SU-DHL-6 (cell line): ENCODE data around the gene UQCRC1.

ENCODE experiments used
- CTCF ChIP-seq: fragments of 200-600 bp; sonication (generic); IDR thresholded peaks from one replicate; pipeline ENCODE4 v1.5.1; 2017; ENCODE audit warnings: antibody characterized with exemption, mild to moderate bottlenecking, low read length, moderate library complexity; ENCODE audit not compliant: insufficient read depth, poor library complexity, severe bottlenecking
- EZH2phosphoT487 ChIP-seq: fragments of 200-600 bp; sonication (generic), shearing (Covaris generic); conservative IDR thresholded peaks from 2 replicates; pipeline ENCODE4 v1.6.1; 2018; ENCODE audit warnings: mild to moderate bottlenecking, antibody characterized with exemption, low read length, moderate library complexity, mixed read lengths

DNA sequence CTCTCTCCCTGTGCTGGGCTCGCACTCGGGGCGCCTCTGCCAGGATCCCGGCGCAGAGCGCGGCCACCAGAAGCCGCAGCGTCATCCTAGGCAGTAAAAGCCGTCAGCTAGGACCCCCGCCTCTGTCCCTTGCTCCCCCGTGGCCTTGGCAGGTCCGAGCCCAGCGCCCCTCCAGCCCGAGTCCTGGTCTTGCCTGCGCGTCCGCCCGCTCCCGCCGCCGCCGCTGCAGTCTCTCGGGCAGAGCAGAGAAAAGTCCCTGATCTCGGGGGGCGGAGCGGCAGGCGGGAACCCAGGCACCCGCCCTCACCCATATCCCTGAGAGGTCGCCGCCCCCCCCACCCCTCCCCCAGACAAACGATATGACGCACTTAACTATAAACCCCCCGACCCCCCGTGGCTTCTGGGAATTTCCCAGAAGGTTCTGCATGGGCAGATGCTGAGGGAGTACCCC, 14.3 kb downstream of the UQCRC1 start, which contains the start of gene COL7A1:
- TF ChIP-seq EZH2phosphoT487: no peak
- no peak for TF ChIP-seq CTCF
